ENCODE measurements around the gene NOD2. TPM values are rescaled to one million over a fixed set of nuclear protein-coding genes. Genes with fewer than 3 reads are reported as not detected.
A peak's percentile ranks its signal among the peaks of the same experiment; 100 is the strongest.

The NOD2 gene
- total and polyA plus RNA-seq, 2 experiments from 2014 or later: 0.05 TPM; not detected in 1

GRCh38 chr16:50678531-50678930 is 14.9 kb upstream of the NOD2 start:
- Histone ChIP-seq H3K36me3 (no peaks in the 10 kb centered on the region), H3K4me3 (no peak overlapping the region)
- TF ChIP-seq, protein P1, sequence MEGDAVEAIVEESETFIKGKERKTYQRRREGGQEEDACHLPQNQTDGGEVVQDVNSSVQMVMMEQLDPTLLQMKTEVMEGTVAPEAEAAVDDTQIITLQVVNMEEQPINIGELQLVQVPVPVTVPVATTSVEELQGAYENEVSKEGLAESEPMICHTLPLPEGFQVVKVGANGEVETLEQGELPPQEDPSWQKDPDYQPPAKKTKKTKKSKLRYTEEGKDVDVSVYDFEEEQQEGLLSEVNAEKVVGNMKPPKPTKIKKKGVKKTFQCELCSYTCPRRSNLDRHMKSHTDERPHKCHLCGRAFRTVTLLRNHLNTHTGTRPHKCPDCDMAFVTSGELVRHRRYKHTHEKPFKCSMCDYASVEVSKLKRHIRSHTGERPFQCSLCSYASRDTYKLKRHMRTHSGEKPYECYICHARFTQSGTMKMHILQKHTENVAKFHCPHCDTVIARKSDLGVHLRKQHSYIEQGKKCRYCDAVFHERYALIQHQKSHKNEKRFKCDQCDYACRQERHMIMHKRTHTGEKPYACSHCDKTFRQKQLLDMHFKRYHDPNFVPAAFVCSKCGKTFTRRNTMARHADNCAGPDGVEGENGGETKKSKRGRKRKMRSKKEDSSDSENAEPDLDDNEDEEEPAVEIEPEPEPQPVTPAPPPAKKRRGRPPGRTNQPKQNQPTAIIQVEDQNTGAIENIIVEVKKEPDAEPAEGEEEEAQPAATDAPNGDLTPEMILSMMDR (IDR thresholded peaks at IDR 0.05; ENCODE audit: low read depth, low read length): no peak

DNA sequence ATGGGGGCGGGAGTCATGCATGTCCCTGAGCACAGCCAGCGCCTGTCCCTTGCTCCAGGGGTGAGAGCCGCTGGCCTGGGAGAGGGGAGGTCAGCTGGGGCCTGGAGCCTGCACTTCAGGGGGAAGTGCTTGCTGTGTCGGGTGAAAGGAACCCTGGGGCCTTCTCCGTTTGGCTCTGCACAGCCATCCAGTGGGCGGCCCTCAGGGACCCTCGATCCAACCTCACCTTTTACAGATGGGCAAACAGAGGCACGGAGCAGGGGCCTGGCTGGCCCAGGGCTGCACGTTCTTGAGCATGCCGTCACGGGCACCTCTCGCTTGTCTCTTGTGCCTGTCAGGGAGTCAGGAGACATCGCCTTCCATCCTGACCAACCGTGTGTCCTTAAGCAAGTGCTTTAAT is 14.1 kb upstream of the NOD2 start:
- DNase-seq (ENCODE audit: low read depth in 1 of 2, low spot score in 1 of 2): peak in 1 of 2 donors; percentile 15
- no peaks in the 10 kb centered on the region for H3K9me3 ChIP-seq (ENCODE audit: low read depth)
- no peaks in the 10 kb centered on the region for H3K27me3 ChIP-seq
- H3K36me3 ChIP-seq: no peaks in the 10 kb centered on the region
- H3K4me3 ChIP-seq: no peak overlapping the region
- H3K4me1 ChIP-seq (ENCODE audit: low read depth): no peaks in the 10 kb centered on the region
- TF ChIP-seq, protein P1 (IDR thresholded peaks at IDR 0.05; ENCODE audit: low read depth, low read length): no peak
- H3K27ac ChIP-seq: no peak overlapping the region

More at GRCh38 chr16:50678531-50678930, 14.9 kb upstream of the NOD2 start:
- H3K4me1 ChIP-seq (ENCODE audit: low read depth): no peaks in the 10 kb centered on the region
- no peak for DNase-seq (ENCODE audit: low read depth in 1 of 2, low spot score in 1 of 2)
- H3K27ac ChIP-seq: no peak overlapping the region
- no peaks in the 10 kb centered on the region for H3K9me3 ChIP-seq (ENCODE audit: low read depth)
- H3K27me3 ChIP-seq: no peaks in the 10 kb centered on the region

- TF ChIP-seq, protein P1 (IDR thresholded peaks at IDR 0.05; ENCODE audit: low read depth, low read length): no peak
- Histone ChIP-seq H3K4me3 (no peak overlapping the region), H3K27me3 (no peaks in the 10 kb centered on the region), H3K27ac (no peak overlapping the region), H3K4me1 (ENCODE audit: low read depth) (no peaks in the 10 kb centered on the region), H3K36me3 (no peaks in the 10 kb centered on the region), H3K9me3 (ENCODE audit: low read depth) (no peaks in the 10 kb centered on the region)
- no peak for DNase-seq (ENCODE audit: low read depth in 1 of 2, low spot score in 1 of 2)
These were observed 13.5 kb upstream of the NOD2 start for GRCh38 chr16:50679676-50680555.

DNA sequence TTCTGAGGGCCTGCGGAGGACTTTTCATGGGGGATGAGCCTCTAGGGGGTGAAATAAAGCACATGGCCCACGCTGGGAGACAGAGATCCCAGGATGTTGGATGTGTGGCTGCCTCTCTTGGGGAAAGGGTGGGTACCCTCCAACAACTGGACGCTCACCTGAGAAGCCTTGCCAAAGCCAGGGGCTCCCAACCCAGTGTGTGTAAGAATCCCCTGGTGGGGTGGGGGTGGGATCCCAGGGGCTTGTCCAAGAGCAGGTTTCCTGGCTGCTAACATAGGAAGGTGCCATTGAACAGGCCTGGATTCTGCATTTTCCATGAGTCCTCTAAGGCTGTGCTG is 12.9 kb upstream of the NOD2 start:
- TF ChIP-seq, protein P1 (IDR thresholded peaks at IDR 0.05; ENCODE audit: low read depth, low read length): no peak
- DNase-seq (ENCODE audit: low read depth in 1 of 2, low spot score in 1 of 2): no peak
- Histone ChIP-seq H3K9me3 (ENCODE audit: low read depth) (no peaks in the 10 kb centered on the region), H3K27me3 (no peaks in the 10 kb centered on the region), H3K27ac (no peak overlapping the region), H3K36me3 (no peaks in the 10 kb centered on the region), H3K4me3 (no peak overlapping the region), H3K4me1 (ENCODE audit: low read depth) (no peaks in the 10 kb centered on the region)

DNA sequence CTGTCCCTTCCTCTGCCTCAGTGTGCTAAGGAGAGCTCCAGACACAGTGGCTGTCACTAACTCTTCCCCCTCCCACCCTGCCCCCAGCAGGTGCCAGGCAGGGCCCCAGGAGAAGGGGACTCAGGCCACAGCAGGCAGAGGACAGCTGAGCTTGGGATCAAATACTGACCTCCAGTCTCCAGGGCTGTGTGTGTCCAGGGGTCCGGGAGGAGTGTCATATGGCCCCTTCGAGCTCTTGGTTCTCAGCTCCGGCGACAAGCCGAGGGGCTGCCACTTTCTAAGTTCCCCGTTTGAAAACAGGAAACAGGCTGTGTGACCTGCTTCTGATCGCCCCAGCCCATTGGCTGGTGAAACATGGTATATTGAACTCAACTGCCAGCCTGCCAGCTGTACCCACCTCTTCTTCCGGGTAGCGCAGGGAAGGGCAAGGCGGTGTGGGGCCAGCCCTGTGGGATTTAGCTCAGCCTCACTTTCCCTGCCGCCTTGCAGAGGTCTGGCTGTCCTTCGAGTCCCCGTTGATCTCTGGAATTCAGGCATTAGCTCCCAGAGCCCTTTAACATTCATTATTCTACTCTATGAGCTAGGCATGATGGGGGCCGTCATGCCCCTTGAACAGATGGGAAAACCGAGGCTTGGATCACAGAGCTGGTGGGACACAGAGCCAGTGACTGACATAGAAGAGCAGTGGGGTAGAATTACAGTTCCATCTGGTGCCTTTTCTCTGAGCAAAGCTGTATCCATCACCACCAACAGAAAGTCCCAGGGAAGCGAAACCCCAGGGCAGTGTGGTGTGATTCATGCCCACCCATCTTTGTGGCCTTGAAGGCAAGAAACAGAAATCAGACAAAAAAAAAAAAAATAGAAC is 12.2 kb upstream of the NOD2 start, which contains the start of gene SNX20:
TSS of gene SNX20 (minus strand) at position 292 of the 865 bp plus-strand sequence. CDS start 3,786 bp downstream, outside the sequence.
- H3K27ac ChIP-seq: no peak within 1 kb of the TSS
- H3K4me3 ChIP-seq: no peak within 1 kb of the TSS
- no peak for DNase-seq (ENCODE audit: low read depth in 1 of 2, low spot score in 1 of 2)

More for the DNA sequence above, 12.2 kb upstream of the NOD2 start, which contains the start of gene SNX20:
- Histone ChIP-seq H3K27me3 (no peaks in the 10 kb centered on the region), H3K9me3 (ENCODE audit: low read depth) (no peaks in the 10 kb centered on the region), H3K36me3 (no peaks in the 10 kb centered on the region), H3K4me1 (ENCODE audit: low read depth) (no peaks in the 10 kb centered on the region)
- TF ChIP-seq, protein P1 (IDR thresholded peaks at IDR 0.05; ENCODE audit: low read depth, low read length): no peak
